Activated B cell treated with CpG ODN at 0.5 μM for 24 hours (primary cell): ENCODE data around the gene ZNF138. TPM values are rescaled to one million over a fixed set of nuclear protein-coding genes. Genes with fewer than 3 reads are reported as not detected.
A peak's percentile ranks its signal among the peaks of the same experiment; 100 is the strongest.

ENCODE experiments used
- ATAC-seq: fragments of 200-7000 bp; cut with Tn5 transposase; one replicate; pipeline ENCODE4 v1.10.0; 2021; ENCODE audit warnings: low read depth, mild to moderate bottlenecking, moderate library complexity
- CTCF ChIA-PET: fragments of 350-600 bp; sonication (Branson Sonifier 250); formaldehyde crosslinking; loops from one replicate; lab custom pipeline; 2021; ENCODE audit warnings: antibody characterized with exemption; lab: Charles Lee
- POLR2A ChIA-PET: fragments of 350-600 bp; sonication (Branson Sonifier 250); formaldehyde crosslinking; loops from one replicate; lab custom pipeline; 2021; ENCODE audit warnings: antibody characterized with exemption; lab: Charles Lee
- DNase-seq: peaks from one replicate; pipeline ENCODE4 v3.0.0; 2022
- H3K27ac Mint-ChIP-seq: one replicate; pipeline ENCODE4 v1.8.0; 2020; ENCODE audit warnings: mixed read lengths
- H3K27me3 Mint-ChIP-seq: one replicate; pipeline ENCODE4 v1.8.0; 2021; ENCODE audit warnings: mixed read lengths
- H3K36me3 Mint-ChIP-seq: one replicate; pipeline ENCODE4 v1.8.0; 2021; ENCODE audit warnings: low read depth, mixed read lengths
- H3K4me1 Mint-ChIP-seq: one replicate; pipeline ENCODE4 v1.8.0; 2021; ENCODE audit warnings: mixed read lengths
- H3K4me3 Mint-ChIP-seq: one replicate; pipeline ENCODE4 v1.8.0; 2020; ENCODE audit warnings: mild to moderate bottlenecking, mixed read lengths
- H3K9me3 Mint-ChIP-seq: one replicate; pipeline ENCODE4 v1.8.0; 2020; ENCODE audit warnings: mixed read lengths
- intact Hi-C: fragments of 100-400 bp; cut with micrococcal nuclease; formaldehyde crosslinking; loops from one replicate; pipeline ENCODE4 v1.15.1; 2024
- total RNA-seq: library from RNA; stranded (reverse); gene quantifications from 2 replicates; pipeline ENCODE4 v1.2.3, GENCODE V29; 2022
- TF ChIP-seq, protein P1 (sequence below): fragments of 200-600 bp; IDR thresholded peaks from one replicate; pipeline ENCODE4 v1.8.0; 2022; ENCODE audit warnings: antibody characterized with exemption, mild to moderate bottlenecking

The ZNF138 gene
- total RNA-seq, 1 donor from 2014 or later, result 17.8 TPM

DNA sequence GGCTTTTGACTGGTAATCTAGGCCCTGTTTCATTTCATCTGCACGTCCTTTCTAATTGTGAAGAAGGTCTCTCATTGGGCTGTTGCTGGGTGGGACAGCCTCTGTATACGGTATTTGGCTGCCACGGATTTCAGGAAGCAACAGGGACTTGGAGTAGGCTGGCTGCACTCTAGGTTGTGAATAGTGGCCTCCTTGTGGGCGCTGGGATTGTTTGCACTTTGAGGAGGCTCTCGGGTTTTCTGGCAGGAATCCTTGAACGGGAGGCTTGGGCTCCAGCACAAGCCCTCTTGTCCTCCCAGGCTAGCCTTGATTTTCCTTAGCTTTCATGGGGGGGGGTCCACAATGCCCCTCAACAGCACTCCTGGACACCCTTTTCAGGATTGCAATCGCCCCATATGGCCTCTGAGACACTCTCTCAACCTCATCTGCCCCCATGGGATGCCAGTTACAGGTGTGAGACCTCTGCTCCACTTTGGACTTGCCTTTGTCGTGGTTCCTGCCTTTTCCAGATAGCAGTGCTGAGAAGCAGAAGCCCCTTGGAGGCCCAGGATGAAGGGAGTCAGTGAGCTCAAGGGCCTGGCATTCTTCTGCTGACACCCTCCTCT is 75.0 kb downstream of the ZNF138 start:
- POLR2A ChIA-PET, result no interaction called here
- no peak for ATAC-seq
- CTCF ChIA-PET, result no interaction called here
- H3K4me1 Mint-ChIP-seq, result no peaks in the 10 kb centered on the region
- peak; percentile 7 for DNase-seq
- TF ChIP-seq, protein P1, sequence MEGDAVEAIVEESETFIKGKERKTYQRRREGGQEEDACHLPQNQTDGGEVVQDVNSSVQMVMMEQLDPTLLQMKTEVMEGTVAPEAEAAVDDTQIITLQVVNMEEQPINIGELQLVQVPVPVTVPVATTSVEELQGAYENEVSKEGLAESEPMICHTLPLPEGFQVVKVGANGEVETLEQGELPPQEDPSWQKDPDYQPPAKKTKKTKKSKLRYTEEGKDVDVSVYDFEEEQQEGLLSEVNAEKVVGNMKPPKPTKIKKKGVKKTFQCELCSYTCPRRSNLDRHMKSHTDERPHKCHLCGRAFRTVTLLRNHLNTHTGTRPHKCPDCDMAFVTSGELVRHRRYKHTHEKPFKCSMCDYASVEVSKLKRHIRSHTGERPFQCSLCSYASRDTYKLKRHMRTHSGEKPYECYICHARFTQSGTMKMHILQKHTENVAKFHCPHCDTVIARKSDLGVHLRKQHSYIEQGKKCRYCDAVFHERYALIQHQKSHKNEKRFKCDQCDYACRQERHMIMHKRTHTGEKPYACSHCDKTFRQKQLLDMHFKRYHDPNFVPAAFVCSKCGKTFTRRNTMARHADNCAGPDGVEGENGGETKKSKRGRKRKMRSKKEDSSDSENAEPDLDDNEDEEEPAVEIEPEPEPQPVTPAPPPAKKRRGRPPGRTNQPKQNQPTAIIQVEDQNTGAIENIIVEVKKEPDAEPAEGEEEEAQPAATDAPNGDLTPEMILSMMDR, result no peak
- no peaks in the 10 kb centered on the region for H3K9me3 Mint-ChIP-seq
- no peak overlapping the region for H3K4me3 Mint-ChIP-seq
- peaks cover 3% of the 10 kb centered on the region for H3K27me3 Mint-ChIP-seq
- H3K36me3 Mint-ChIP-seq, result no peaks in the 10 kb centered on the region
- intact Hi-C loops, result no loop called here
- H3K27ac Mint-ChIP-seq, result no peak overlapping the region

DNA sequence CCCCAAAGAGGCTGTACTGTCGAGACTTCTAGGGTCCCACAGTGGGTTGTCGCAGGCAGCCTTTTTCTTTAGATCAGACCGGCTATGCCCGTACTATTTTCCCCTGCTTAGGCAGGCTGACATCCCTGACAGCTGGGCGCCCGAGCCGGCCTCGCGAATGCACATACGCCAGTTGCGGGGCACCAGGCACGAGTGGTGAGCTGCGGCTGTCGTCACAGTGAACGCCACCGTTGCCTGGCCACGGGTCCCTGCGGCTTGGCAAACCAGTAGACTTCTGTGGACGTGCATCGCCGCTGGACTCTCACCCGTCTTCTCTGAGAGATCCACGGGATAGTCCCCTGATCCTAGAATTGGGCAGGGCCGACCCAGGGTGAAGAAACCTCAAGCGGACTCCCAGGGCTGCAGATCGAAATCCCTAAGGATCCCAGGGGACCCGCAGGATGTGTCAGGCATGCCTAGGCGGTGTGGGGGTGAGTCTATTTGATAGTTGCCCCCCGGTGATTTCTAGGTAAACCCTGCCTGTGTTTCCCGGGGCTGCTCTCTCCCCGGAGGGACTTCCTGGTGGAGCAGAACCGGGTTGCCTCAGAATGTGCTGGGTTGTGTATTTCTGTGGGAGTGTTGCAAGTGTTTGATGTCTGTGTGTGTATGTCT is 75.8 kb downstream of the ZNF138 start:
- ATAC-seq (no peak), DNase-seq (peak; percentile 12)
- CTCF ChIA-PET, result no interaction called here
- Mint-ChIP-seq H3K4me3 (no peak overlapping the region), H3K9me3 (no peaks in the 10 kb centered on the region), H3K27ac (no peak overlapping the region), H3K27me3 (peaks cover 3% of the 10 kb centered on the region), H3K36me3 (no peaks in the 10 kb centered on the region), H3K4me1 (no peaks in the 10 kb centered on the region)
- TF ChIP-seq, protein P1, result no peak
- intact Hi-C loops, result no loop called here
- POLR2A ChIA-PET, result no interaction called here

DNA sequence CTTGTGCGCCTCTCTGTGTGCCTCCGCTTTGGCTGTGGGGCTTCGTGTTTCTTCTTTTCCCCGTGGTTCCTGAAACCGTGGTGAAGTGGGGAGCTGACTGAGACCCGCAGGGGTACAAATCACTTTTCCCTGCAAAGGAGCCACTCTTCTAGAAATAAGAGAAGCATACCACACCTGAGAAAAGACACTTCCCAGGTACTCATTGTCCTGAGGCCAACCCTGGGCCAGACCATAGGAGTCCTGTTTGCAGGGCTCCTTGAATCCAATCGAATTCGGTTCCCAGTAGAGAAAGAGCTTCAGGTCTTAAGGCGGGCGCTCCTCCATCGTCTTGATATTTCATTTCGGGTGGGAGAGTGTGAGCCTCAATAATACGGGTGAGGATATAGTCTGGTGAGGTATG is 76.4 kb downstream of the ZNF138 start:
- Mint-ChIP-seq H3K4me1 (no peaks in the 10 kb centered on the region), H3K36me3 (no peaks in the 10 kb centered on the region)
- CTCF ChIA-PET, result no interaction called here

DNA sequence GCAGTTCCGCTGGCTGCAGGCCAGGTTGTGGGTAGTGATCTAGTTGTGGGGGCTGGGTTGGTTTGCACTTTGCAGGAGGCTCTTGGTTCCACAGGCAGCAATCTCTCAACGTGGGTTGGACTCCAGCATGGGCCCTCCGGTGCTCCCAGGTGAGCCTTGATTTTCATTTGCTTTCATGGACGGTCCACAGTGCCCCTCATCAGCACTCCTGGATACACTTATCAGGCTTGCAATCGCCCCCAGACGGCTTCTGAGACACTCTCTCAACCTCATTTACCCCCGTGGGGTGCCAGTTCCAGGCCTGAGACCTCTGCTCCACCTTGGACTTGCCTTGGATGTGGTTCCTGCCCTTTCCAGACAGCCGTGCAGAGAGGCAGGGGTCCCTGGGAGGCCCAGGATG is 77.5 kb downstream of the ZNF138 start:
- Mint-ChIP-seq H3K27ac (no peak overlapping the region), H3K4me1 (no peaks in the 10 kb centered on the region), H3K9me3 (no peaks in the 10 kb centered on the region), H3K27me3 (peaks cover 2% of the 10 kb centered on the region), H3K4me3 (no peak overlapping the region), H3K36me3 (no peaks in the 10 kb centered on the region)
- no peak for ATAC-seq
- intact Hi-C loops, result no loop called here
- CTCF ChIA-PET, result no interaction called here
- POLR2A ChIA-PET, result no interaction called here
- peak; percentile 9 for DNase-seq
- TF ChIP-seq, protein P1, result no peak

More for the DNA sequence above, 76.4 kb downstream of the ZNF138 start:
- Mint-ChIP-seq H3K27ac (no peak overlapping the region), H3K4me3 (no peak overlapping the region), H3K9me3 (no peaks in the 10 kb centered on the region), H3K27me3 (peaks cover 3% of the 10 kb centered on the region)
- POLR2A ChIA-PET, result interaction anchor here (0.5 kb wide), 1 partner anchor 202 kb away, joined by 7 read pairs; no protein-coding TSS in a partner anchor
- DNase-seq (no peak), ATAC-seq (no peak)
- intact Hi-C loops, result no loop called here
- TF ChIP-seq, protein P1, result no peak

DNA sequence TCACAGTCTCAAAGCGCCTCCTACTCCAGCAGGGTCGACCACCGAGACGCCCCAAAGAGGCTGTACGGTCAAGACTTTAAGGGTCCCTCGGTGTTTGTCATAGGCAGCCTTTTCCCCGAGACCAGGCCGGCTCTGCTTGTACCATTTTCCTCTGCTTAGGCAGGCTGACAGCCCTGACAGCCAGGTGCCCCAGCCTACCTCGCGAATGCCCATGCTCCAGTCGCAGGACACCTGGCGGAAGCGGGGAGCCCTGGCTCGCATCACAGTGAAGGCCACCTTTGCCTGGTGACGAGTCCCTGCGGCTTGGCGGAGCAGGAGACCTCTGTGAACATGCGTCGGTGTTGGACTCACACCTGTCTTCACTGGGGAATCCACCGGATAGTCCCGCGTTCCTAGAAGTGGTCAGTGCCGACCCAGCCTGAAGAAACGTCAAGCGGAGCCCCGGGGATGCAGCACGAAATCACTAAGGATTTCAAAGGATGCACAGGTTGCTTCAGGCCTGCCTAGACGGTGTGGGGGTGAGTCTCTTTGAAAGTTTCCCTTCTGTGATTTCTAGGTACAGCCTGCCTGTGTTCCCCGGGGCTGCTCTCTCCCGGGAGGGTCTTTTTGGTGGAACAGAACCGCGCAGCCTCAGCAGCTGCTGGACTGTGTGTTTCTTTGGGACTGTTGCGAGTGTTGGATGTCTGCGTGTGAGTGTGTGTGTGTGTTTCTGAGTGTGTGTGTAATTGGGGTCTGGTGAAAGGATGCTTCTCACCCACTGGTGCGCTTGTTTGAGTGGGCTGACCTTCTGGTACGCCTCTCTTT is 78.3 kb downstream of the ZNF138 start:
- Mint-ChIP-seq H3K9me3 (no peaks in the 10 kb centered on the region), H3K4me3 (no peak overlapping the region), H3K4me1 (peaks cover 6% of the 10 kb centered on the region), H3K27me3 (peaks cover 2% of the 10 kb centered on the region), H3K27ac (no peak overlapping the region), H3K36me3 (no peaks in the 10 kb centered on the region)
- ChIA-PET CTCF (no interaction called here), POLR2A (no interaction called here)
- TF ChIP-seq, protein P1, result no peak
- DNase-seq, result peak; percentile 5
- intact Hi-C loops, result no loop called here
- ATAC-seq, result no peak
